Left renal pelvis (tissue), 4 donors: Measurements from ENCODE around the gene ZNF708. TPM values are rescaled to one million over a fixed set of nuclear protein-coding genes. Genes with fewer than 3 reads are reported as not detected.
"Not testable (repeated sequence)": the region's sequence is repeated elsewhere in the genome, so short reads cannot be mapped to it uniquely, and the experiment has no call there.

Source experiments
- DNase-seq, 4 donors: peaks; one replicate each; pipeline ENCODE4 v3.0.0-alpha.2; 2013; ENCODE audit warnings: low read depth in 4 of 4, low spot score in 3 of 4
- polyA plus RNA-seq, 4 donors: library from polyadenylated mRNA; unstranded; fragments of 120-200 nt; gene quantifications; one replicate each; pipeline ENCODE4 v1.2.1, GENCODE V29; 2013; ENCODE audit not compliant: insufficient read length in 4 of 4

The ZNF708 gene
- polyA plus RNA-seq, 4 donors, result 17.0 to 24.4 (median 19.3) TPM

DNA sequence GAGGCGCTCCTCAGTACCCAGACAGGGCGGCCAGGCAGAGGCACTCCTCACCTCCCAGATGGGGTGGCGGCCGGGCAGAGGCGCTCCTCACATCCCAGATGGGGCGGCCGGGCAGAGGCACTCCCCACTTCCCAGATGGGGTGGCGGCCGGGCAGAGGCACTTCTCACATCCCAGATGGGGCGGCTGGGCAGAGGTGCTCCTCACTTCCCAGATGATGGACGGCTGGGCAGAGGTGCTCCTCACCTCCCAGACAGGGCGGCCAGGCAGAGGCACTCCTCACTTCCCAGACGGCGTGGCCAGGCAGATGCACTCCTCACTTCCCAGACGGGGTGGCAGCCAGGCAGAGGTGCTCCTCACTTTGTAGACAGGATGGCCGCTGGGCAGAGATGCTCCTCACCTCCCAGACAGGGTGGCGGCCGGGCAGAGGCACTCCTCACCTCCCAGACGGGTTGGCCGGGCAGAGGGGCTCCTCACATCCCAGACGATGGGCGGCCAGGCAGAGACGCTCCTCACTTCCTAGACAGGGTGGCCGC, 68.3 kb downstream of the ZNF708 start:
- DNase-seq, result not testable (repeated sequence)

DNA sequence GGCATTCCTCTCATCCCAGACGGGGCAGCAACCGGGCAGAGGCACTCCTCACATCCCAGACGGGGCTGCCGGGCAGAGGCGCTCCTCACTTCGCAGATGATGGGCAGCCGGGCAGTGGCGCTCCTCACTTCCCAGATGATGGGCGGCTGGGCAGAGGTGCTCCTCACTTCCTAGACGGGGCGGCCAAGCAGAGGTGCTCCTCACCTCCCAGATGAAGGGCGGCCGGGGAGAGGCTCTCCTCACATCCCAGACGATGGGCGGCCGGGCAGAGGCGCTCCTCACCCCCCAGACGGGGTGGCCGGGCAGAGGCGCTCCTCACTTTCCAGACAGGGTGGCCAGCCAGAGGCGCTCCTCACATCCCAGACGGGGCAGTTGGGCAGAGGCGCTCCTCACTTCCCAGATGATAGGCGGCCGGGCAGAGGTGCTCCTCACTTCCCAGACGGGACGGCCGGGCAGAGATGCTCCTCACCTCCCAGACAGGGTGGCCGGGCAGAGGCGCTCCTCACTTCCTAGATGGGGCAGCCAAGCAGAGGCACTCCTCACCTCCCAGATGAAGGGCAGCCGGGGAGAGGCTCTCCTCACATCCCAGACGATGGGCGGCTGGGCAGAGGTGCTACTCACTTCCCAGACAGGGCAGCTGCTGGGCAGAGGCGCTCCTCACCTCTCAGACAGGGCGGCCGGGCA, 68.9 kb downstream of the ZNF708 start:
- DNase-seq, result no peak

DNA sequence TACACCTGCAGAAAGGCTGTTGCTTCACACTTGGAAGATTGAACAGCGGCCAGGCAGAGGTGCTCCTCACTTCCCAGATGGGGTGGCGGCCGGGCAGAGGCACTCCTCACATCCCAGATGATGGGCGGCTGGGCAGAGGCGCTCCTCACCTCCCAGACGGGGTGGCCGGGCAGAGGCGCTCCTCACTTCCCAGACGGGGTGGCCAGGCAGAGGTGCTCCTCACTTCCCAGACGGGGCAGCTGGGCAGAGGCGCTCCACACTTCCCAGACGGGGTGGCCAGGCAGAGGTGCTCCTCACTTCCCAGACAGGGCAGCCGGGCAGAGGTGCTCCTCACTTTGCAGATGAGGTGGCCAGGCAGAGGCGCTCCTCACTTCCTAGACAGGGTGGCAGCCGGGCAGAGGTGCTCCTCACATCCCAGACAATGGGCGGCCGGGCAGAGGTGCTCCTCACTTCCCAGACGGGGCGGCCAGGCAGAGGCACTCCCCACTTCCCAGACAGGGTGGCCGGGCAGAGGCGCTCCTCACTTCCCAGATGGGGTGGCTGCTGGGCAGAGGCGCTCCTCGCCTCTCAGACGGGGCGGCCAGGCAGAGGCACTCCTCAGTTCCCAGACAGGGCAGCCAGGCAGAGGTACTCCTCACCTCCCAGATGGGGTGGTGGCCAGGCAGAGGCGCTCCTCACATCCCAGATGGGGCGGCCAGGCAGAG, 69.6 kb downstream of the ZNF708 start:
- DNase-seq, result not testable (repeated sequence)

DNA sequence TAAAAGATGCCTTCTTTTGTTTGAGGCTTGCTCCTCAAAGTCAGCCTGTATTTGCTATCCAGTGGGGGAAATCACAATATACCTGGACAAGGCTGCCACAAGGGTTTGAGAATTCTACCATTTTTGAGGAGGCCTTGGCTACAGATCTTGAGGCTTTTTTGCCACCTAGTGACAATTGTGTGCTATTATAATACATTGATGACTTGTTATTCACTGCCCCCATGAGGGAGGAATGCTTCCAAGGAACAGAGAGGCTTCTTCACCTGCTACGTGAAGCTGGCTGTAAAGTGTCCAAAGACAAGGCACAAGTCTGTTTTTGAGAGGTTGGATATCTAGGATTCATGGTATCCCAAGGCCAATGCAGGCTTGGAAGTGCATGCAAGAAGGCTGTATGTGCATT, 72.5 kb downstream of the ZNF708 start:
- DNase-seq, result no peak

Other genes with a start within 250 kb of the ZNF708 start
- 10 to 100 TPM; 13.6 to 20.4 (median 17.8) TPM for gene ZNF714, start 247.2 kb downstream of the ZNF708 start, polyA plus RNA-seq
- gene ZNF431, start 187.4 kb downstream of the ZNF708 start, polyA plus RNA-seq, result 10 to 100 TPM; 16.8 to 30.6 (median 23.6) TPM
- gene ZNF738, start 29.6 kb upstream of the ZNF708 start, polyA plus RNA-seq, result 10 to 100 TPM; 25.7 to 48.0 (median 36.8) TPM
- gene ZNF493, start 67.7 kb upstream of the ZNF708 start, polyA plus RNA-seq, result 10 to 100 TPM; 20.2 to 28.4 (median 23.4) TPM
- 10 to 100 TPM; 17.3 to 29.6 (median 27.3) TPM for gene ZNF429, start 176.2 kb upstream of the ZNF708 start, polyA plus RNA-seq